Astrocyte (in vitro differentiated cells and primary cell): Measurements from ENCODE around the gene HLCS. TPM values are rescaled to one million over a fixed set of nuclear protein-coding genes. Genes with fewer than 3 reads are reported as not detected.

ENCODE experiments used
- DNase-seq: peaks from one replicate; pipeline ENCODE4 v3.0.0-alpha.2; 2010; ENCODE audit warnings: low read depth
- FAIRE-seq: peaks from 2 replicates; lab custom pipeline; 2011; peaks lifted over from hg19 to GRCh38; lab: Jason Lieb, UNC
- H2AFZ ChIP-seq: 2 replicates; pipeline ENCODE4 v1.6.0; 2012; ENCODE audit warnings: low read depth, low read length, inconsistent platforms
- H3K27ac ChIP-seq: 2 replicates; pipeline ENCODE4 v1.5.1; 2011; ENCODE audit warnings: low read depth, low read length, inconsistent platforms
- H3K27me3 ChIP-seq: 2 replicates; pipeline ENCODE4 v1.6.0; 2011; ENCODE audit warnings: low read length, inconsistent platforms; ENCODE audit not compliant: insufficient read depth
- H3K36me3 ChIP-seq: 2 replicates; pipeline ENCODE4 v1.5.1; 2011; ENCODE audit warnings: low read length, inconsistent platforms; ENCODE audit not compliant: insufficient read depth
- H3K4me1 ChIP-seq: 2 replicates; pipeline ENCODE4 v1.5.1; 2011; ENCODE audit warnings: low read length, inconsistent platforms; ENCODE audit not compliant: insufficient read depth
- H3K4me2 ChIP-seq: 2 replicates; pipeline ENCODE4 v1.6.0; 2012; ENCODE audit warnings: low read length, inconsistent platforms
- H3K4me3 ChIP-seq: 2 replicates; pipeline ENCODE4 v1.5.1; 2011; ENCODE audit warnings: low read depth, mild to moderate bottlenecking, low read length, inconsistent platforms; ENCODE audit not compliant: insufficient read depth
- H3K79me2 ChIP-seq: 2 replicates; pipeline ENCODE4 v1.6.0; 2012; ENCODE audit warnings: mild to moderate bottlenecking, low read length, inconsistent platforms; ENCODE audit not compliant: insufficient read depth
- H3K9ac ChIP-seq: 2 replicates; pipeline ENCODE4 v1.6.0; 2012; ENCODE audit warnings: mild to moderate bottlenecking, low read length, inconsistent platforms
- H3K9me3 ChIP-seq: 2 replicates; pipeline ENCODE4 v1.5.1; 2012; ENCODE audit warnings: low read depth, mild to moderate bottlenecking, low read length, inconsistent platforms; ENCODE audit not compliant: insufficient read depth
- H4K20me1 ChIP-seq: 2 replicates; pipeline ENCODE4 v1.6.0; 2012; ENCODE audit warnings: low read length, inconsistent platforms; ENCODE audit not compliant: insufficient read depth
- H3K27ac Mint-ChIP-seq: one replicate; pipeline ENCODE4 v1.8.0; 2021; ENCODE audit warnings: mild to moderate bottlenecking, mixed read lengths; ENCODE audit not compliant: unreplicated experiment
- H3K27me3 Mint-ChIP-seq: one replicate; pipeline ENCODE4 v1.8.0; 2021; ENCODE audit warnings: low read depth, mixed read lengths; ENCODE audit not compliant: unreplicated experiment
- H3K36me3 Mint-ChIP-seq: one replicate; pipeline ENCODE4 v1.8.0; 2021; ENCODE audit warnings: low read depth, mixed read lengths; ENCODE audit not compliant: unreplicated experiment
- H3K4me1 Mint-ChIP-seq: one replicate; pipeline ENCODE4 v1.8.0; 2021; ENCODE audit warnings: low read depth, mixed read lengths; ENCODE audit not compliant: unreplicated experiment
- H3K4me3 Mint-ChIP-seq: one replicate; pipeline ENCODE4 v1.8.0; 2021; ENCODE audit warnings: mild to moderate bottlenecking, moderate library complexity, mixed read lengths; ENCODE audit not compliant: unreplicated experiment
- H3K9me3 Mint-ChIP-seq: one replicate; pipeline ENCODE4 v1.8.0; 2021; ENCODE audit warnings: mild to moderate bottlenecking, mixed read lengths; ENCODE audit not compliant: unreplicated experiment
- EZH2 ChIP-seq: IDR thresholded peaks from 2 replicates; pipeline ENCODE4 v1.6.1; 2012; ENCODE audit warnings: mild to moderate bottlenecking, low read length, inconsistent platforms; ENCODE audit not compliant: insufficient read depth
- total RNA-seq: library from RNA; stranded (reverse); gene quantifications from 2 replicates; pipeline ENCODE4 v1.2.1, GENCODE V29; 2021
- TF ChIP-seq, protein P1 (sequence below): IDR thresholded peaks from 2 replicates; pipeline ENCODE4 v1.5.1; 2011; ENCODE audit warnings: low read depth, mild to moderate bottlenecking, inconsistent platforms, low read length, moderate library complexity; ENCODE audit not compliant: insufficient read depth

HLCS gene
- total RNA-seq, 1 donor from 2014 or later, result 20.9 TPM

DNA sequence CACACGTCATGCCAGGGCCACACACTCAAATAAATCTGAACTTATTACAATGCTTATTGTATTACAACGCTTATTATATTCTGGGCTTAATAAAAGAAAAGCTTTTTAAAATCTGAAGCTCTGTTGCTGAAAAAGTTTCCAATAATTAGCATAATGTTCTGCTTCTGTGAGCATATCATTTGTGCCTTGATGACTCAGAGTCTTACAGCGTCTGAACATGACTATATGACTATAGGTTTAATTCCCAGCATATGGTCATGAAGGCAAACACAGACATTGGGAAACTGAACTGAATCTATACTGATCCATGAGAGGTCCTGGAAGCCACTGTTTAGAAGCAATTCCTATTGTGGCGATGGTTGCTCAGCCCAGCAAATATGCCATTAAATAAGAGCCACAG is 201.2 kb downstream of the HLCS start:
- Histone ChIP-seq H3K4me2 (no peak overlapping the region), H3K4me1 (peaks cover 14% of the 10 kb centered on the region), H4K20me1 (no peaks in the 10 kb centered on the region), H3K79me2 (no peaks in the 10 kb centered on the region), H3K27me3 (no peaks in the 10 kb centered on the region), H2AFZ (no peak overlapping the region), H3K9me3 (no peaks in the 10 kb centered on the region), H3K36me3 (no peaks in the 10 kb centered on the region), H3K27ac (no peak overlapping the region), H3K9ac (no peak overlapping the region), H3K4me3 (no peak overlapping the region)
- FAIRE-seq, result no peak
- Mint-ChIP-seq H3K4me1 (peaks cover 3% of the 10 kb centered on the region), H3K27me3 (no peaks in the 10 kb centered on the region), H3K27ac (no peak overlapping the region), H3K9me3 (no peaks in the 10 kb centered on the region), H3K4me3 (no peak overlapping the region), H3K36me3 (peaks cover 13% of the 10 kb centered on the region)
- TF ChIP-seq, protein P1, sequence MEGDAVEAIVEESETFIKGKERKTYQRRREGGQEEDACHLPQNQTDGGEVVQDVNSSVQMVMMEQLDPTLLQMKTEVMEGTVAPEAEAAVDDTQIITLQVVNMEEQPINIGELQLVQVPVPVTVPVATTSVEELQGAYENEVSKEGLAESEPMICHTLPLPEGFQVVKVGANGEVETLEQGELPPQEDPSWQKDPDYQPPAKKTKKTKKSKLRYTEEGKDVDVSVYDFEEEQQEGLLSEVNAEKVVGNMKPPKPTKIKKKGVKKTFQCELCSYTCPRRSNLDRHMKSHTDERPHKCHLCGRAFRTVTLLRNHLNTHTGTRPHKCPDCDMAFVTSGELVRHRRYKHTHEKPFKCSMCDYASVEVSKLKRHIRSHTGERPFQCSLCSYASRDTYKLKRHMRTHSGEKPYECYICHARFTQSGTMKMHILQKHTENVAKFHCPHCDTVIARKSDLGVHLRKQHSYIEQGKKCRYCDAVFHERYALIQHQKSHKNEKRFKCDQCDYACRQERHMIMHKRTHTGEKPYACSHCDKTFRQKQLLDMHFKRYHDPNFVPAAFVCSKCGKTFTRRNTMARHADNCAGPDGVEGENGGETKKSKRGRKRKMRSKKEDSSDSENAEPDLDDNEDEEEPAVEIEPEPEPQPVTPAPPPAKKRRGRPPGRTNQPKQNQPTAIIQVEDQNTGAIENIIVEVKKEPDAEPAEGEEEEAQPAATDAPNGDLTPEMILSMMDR, result no peak
- no peak for TF ChIP-seq EZH2
- peak; percentile 8 for DNase-seq

GRCh38 chr21:36763305-36763704 is 203.2 kb downstream of the HLCS start:
- H3K4me1 Mint-ChIP-seq, result no peaks in the 10 kb centered on the region
- H3K36me3 ChIP-seq, result no peaks in the 10 kb centered on the region
- H3K4me2 ChIP-seq, result no peak overlapping the region
- peaks cover under 1% of the 10 kb centered on the region for H3K4me1 ChIP-seq
- no peak overlapping the region for H2AFZ ChIP-seq
- no peaks in the 10 kb centered on the region for H3K79me2 ChIP-seq
- no peak overlapping the region for H3K4me3 Mint-ChIP-seq
- no peaks in the 10 kb centered on the region for H3K9me3 ChIP-seq
- TF ChIP-seq EZH2, result no peak
- TF ChIP-seq, protein P1, result no peak
- no peak overlapping the region for H3K27ac ChIP-seq
- no peaks in the 10 kb centered on the region for H3K27me3 Mint-ChIP-seq
- no peaks in the 10 kb centered on the region for H3K9me3 Mint-ChIP-seq
- no peaks in the 10 kb centered on the region for H4K20me1 ChIP-seq
- no peak for FAIRE-seq
- DNase-seq, result no peak
- no peak overlapping the region for H3K27ac Mint-ChIP-seq
- no peak overlapping the region for H3K4me3 ChIP-seq
- H3K9ac ChIP-seq, result no peak overlapping the region
- H3K27me3 ChIP-seq, result no peaks in the 10 kb centered on the region
- H3K36me3 Mint-ChIP-seq, result peaks cover 20% of the 10 kb centered on the region

- Histone ChIP-seq H3K79me2 (no peaks in the 10 kb centered on the region), H3K27me3 (no peaks in the 10 kb centered on the region), H3K9me3 (no peaks in the 10 kb centered on the region), H3K27ac (no peak overlapping the region), H3K4me3 (no peak overlapping the region), H3K36me3 (no peaks in the 10 kb centered on the region), H2AFZ (no peak overlapping the region), H3K9ac (no peak overlapping the region), H4K20me1 (no peaks in the 10 kb centered on the region), H3K4me2 (no peak overlapping the region), H3K4me1 (no peaks in the 10 kb centered on the region)
- H3K9me3 Mint-ChIP-seq, result no peaks in the 10 kb centered on the region
- no peaks in the 10 kb centered on the region for H3K4me1 Mint-ChIP-seq
- FAIRE-seq, result no peak
- peaks cover 20% of the 10 kb centered on the region for H3K36me3 Mint-ChIP-seq
- H3K27me3 Mint-ChIP-seq, result no peaks in the 10 kb centered on the region
- no peak overlapping the region for H3K27ac Mint-ChIP-seq
- no peak overlapping the region for H3K4me3 Mint-ChIP-seq
- no peak for DNase-seq
- TF ChIP-seq, protein P1, result no peak
- TF ChIP-seq EZH2, result no peak
Observed at GRCh38 chr21:36762642-36763041, 203.8 kb downstream of the HLCS start.
